HepG2 (cell line): Measurements from ENCODE around the gene TMEM108. TPM values are rescaled to one million over a fixed set of nuclear protein-coding genes. Genes with fewer than 3 reads are reported as not detected.

Experiments used
- ATAC-seq: fragments of 200-7000 bp; cut with Tn5 transposase; 3 replicates; pipeline ENCODE4 v1.9.1; 2020; ENCODE audit warnings: mild to moderate bottlenecking, moderate library complexity
- BruUV-seq: library from RNA; stranded (reverse); fragments of 400-500 nt; replicated peaks from 2 replicates; lab custom pipeline; 2021; lab: Mats Ljungman, UMichigan
- CTCF ChIA-PET: fragments of 300-600 bp; formaldehyde crosslinking; extraction: SDS; loops from one replicate; lab custom pipeline; 2021; ENCODE audit warnings: low total read pairs, inconsistent platforms, low intra/inter-chr PET ratio; lab: Yijun Ruan, JAX
- POLR2A ChIA-PET: fragments of 350-600 bp; sonication (Branson Sonifier 250); formaldehyde crosslinking; loops from one replicate; lab custom pipeline; 2020; ENCODE audit warnings: antibody characterized with exemption, inconsistent platforms; lab: Yijun Ruan, JAX
- DNase-seq: peaks from one replicate; pipeline ENCODE4 v3.0.0-alpha.2; 2015; ENCODE audit warnings: low spot score
- FAIRE-seq: peaks from 3 replicates; lab custom pipeline; 2011; peaks lifted over from hg19 to GRCh38; lab: Jason Lieb, UNC
- H2AFZ ChIP-seq: one replicate; pipeline ENCODE4 v1.6.1; 2011; ENCODE audit warnings: low read length, inconsistent platforms
- H3K27ac ChIP-seq: fragments of 300-600 bp; 3 replicates; pipeline ENCODE4 v1.8.0; 2011; ENCODE audit warnings: mixed run types, mild to moderate bottlenecking, mixed read lengths, low read length, inconsistent platforms; ENCODE audit not compliant: insufficient read depth; ENCODE audit errors: extremely low read length
- H3K27me3 ChIP-seq, 2 experiments: fragments of 200-600 bp in 1 of 2; 2 replicates in 1 of 2; 3 replicates in 1 of 2; pipeline versions ENCODE4 v1.6.0 to v1.8.0; 2011; ENCODE audit warnings: low read length in 2 of 2, mild to moderate bottlenecking in 2 of 2, moderate library complexity in 2 of 2, inconsistent platforms in 1 of 2; ENCODE audit not compliant: insufficient read depth in 2 of 2, control insufficient read depth in 1 of 2
- H3K36me3 ChIP-seq, 2 experiments: fragments of 200-600 bp in 1 of 2; replicated peaks in 1 of 2; 2 replicates in 1 of 2; 3 replicates in 1 of 2; pipeline versions ENCODE4 v1.5.1 to v1.8.0; 2011; ENCODE audit warnings: low read length in 2 of 2, inconsistent platforms in 1 of 2; ENCODE audit not compliant: insufficient read depth in 2 of 2, control insufficient read depth in 1 of 2
- H3K4me1 ChIP-seq: 2 replicates; pipeline ENCODE4 v1.5.1; 2012; ENCODE audit warnings: low read length, inconsistent platforms; ENCODE audit not compliant: insufficient read depth
- H3K4me2 ChIP-seq: 2 replicates; pipeline ENCODE4 v1.6.0; 2011; ENCODE audit warnings: low read depth, low read length, inconsistent platforms
- H3K4me3 ChIP-seq, 3 experiments: fragments of 200-600 bp in 1 of 3; sonication (generic), shearing (Covaris generic) in 1 of 3; replicated peaks in 1 of 3; 2 replicates each; pipeline ENCODE4 v1.5.1; 2011 to 2016; ENCODE audit warnings: low read length in 3 of 3, inconsistent platforms in 2 of 3, low read depth in 2 of 3, mild to moderate bottlenecking in 2 of 3, control low read depth in 1 of 3, mixed read lengths in 1 of 3; ENCODE audit not compliant: insufficient read depth in 1 of 3
- H3K79me2 ChIP-seq: one replicate; pipeline ENCODE4 v1.6.1; 2011; ENCODE audit warnings: low read length, inconsistent platforms; ENCODE audit not compliant: insufficient read depth
- H3K9ac ChIP-seq: 2 replicates; pipeline ENCODE4 v1.6.0; 2011; ENCODE audit warnings: mild to moderate bottlenecking, low read depth, low read length, inconsistent platforms; ENCODE audit not compliant: insufficient read depth
- H3K9me3 ChIP-seq: 2 replicates; pipeline ENCODE4 v1.5.1; 2012; ENCODE audit warnings: mild to moderate bottlenecking, low read length
- H4K20me1 ChIP-seq: 2 replicates; pipeline ENCODE4 v1.6.0; 2011; ENCODE audit warnings: inconsistent platforms, mild to moderate bottlenecking, low read length, moderate library complexity; ENCODE audit not compliant: insufficient read depth
- CAMTA2 ChIP-seq: sonication (generic); formaldehyde crosslinking; IDR thresholded peaks from 2 replicates; pipeline ENCODE4 v1.4.0; 2020; ENCODE audit warnings: mild to moderate bottlenecking, missing genetic modification reagents, borderline replicate concordance
- ELF1 ChIP-seq: sonication (generic); formaldehyde crosslinking; IDR thresholded peaks from 2 replicates; pipeline ENCODE4 v1.4.0; 2020; ENCODE audit warnings: missing genetic modification reagents
- HOXA7 ChIP-seq: sonication (generic); formaldehyde crosslinking; IDR thresholded peaks from 2 replicates; pipeline ENCODE4 v1.8.1; 2022; ENCODE audit warnings: mild to moderate bottlenecking, missing genetic modification reagents, moderate library complexity
- MZF1 ChIP-seq: sonication (generic); formaldehyde crosslinking; IDR thresholded peaks from 2 replicates; pipeline ENCODE4 v1.8.1; 2023; ENCODE audit warnings: mild to moderate bottlenecking, missing genetic modification reagents, borderline replicate concordance
- NPAS2 ChIP-seq: sonication (generic); formaldehyde crosslinking; IDR thresholded peaks from 2 replicates; pipeline ENCODE4 v1.8.0; 2022; ENCODE audit warnings: mild to moderate bottlenecking, missing genetic modification reagents, borderline replicate concordance
- NR2F6 ChIP-seq, 2 experiments: IDR thresholded peaks; 2 replicates each; pipeline ENCODE4 v1.6.1; 2016; ENCODE audit warnings: antibody characterized with exemption in 1 of 2, mild to moderate bottlenecking in 1 of 2
- PCBP2 ChIP-seq: fragments of 200-400 bp; formaldehyde crosslinking; optimal IDR thresholded peaks from 2 replicates; pipeline ENCODE3; 2018; ENCODE audit warnings: low read length, low read depth; ENCODE audit not compliant: poor library complexity, severe bottlenecking
- TARDBP ChIP-seq: sonication (generic); formaldehyde crosslinking; IDR thresholded peaks from 2 replicates; pipeline ENCODE4 v1.8.0; 2022; ENCODE audit warnings: mild to moderate bottlenecking, missing genetic modification reagents
- ZNF781 ChIP-seq: sonication (generic); formaldehyde crosslinking; IDR thresholded peaks from 2 replicates; pipeline ENCODE4 v1.5.1; 2020; ENCODE audit warnings: borderline replicate concordance, mild to moderate bottlenecking, missing genetic modification reagents; ENCODE audit errors: not compliant biosample characterization
- WGBS: methylation state at CpG from one replicate; pipeline ENCODE4 v1.1.6; 2017; ENCODE audit warnings: low lambda C conversion rate; 5-methylcytosine and 5-hydroxymethylcytosine counted together
- in situ Hi-C: cut with HindIII; loops from 2 replicates; pipeline ENCODE4 v1.10.0; 2017; ENCODE audit warnings: low pct_unique_long_range_greater_than_20kb; ENCODE audit not compliant: extremely low pct_ligation_motif_present
- intact Hi-C: fragments of 100-400 bp; cut with micrococcal nuclease; formaldehyde crosslinking; loops from one replicate; pipeline ENCODE4 v1.10.0; 2022; ENCODE audit not compliant: unreplicated experiment
- polyA plus RNA-seq, 8 experiments: library from polyadenylated mRNA; depleted of rRNA in 3 of 8; stranded (reverse) in 7 of 8; unstranded in 1 of 8; fragments of >200 nt; fragmentation: Illumina TruSeq in 4 of 8; extraction: Trizol in 4 of 8; gene quantifications; 2 replicates each; pipeline versions ENCODE4 v1.2.1 to v1.2.3, GENCODE V29; 2011 to 2016; ENCODE audit warnings: low read depth in 4 of 8, missing spikeins in 1 of 8, mixed read lengths in 1 of 8; ENCODE audit not compliant: insufficient read depth in 1 of 8
- total RNA-seq, 5 experiments: library from RNA; depleted of rRNA; stranded (reverse); fragments of >200 nt; fragmentation: Illumina TruSeq; extraction: Trizol; gene quantifications; 2 replicates each; pipeline ENCODE4 v1.2.3, GENCODE V29; 2016; ENCODE audit warnings: low read depth in 1 of 5
- TF ChIP-seq, protein P1 (sequence below): sonication (generic); formaldehyde crosslinking; IDR thresholded peaks from 2 replicates; pipeline ENCODE4; 2020; ENCODE audit warnings: missing genetic modification reagents, mild to moderate bottlenecking, borderline replicate concordance
- TF ChIP-seq, protein P2 (sequence below): IDR thresholded peaks from 2 replicates; pipeline ENCODE4 v1.6.1; 2016; ENCODE audit warnings: mild to moderate bottlenecking
- TF ChIP-seq, protein P3 (sequence below): sonication (generic); formaldehyde crosslinking; IDR thresholded peaks from 2 replicates; pipeline ENCODE4 v1.4.0; 2020; ENCODE audit warnings: low read depth, mild to moderate bottlenecking, missing genetic modification reagents

Gene TMEM108
- total and polyA plus RNA-seq, 2 of the 13 experiments (the other 11 are each of a cell fraction or from before 2014, with no cell fraction given), result not detected

- no peak for ATAC-seq
- H3K9me3 ChIP-seq, result no peaks in the 10 kb centered on the region
- DNase-seq, result no peak
- POLR2A ChIA-PET, result no interaction called here
- H3K4me1 ChIP-seq, result no peaks in the 10 kb centered on the region
- no peaks in the 10 kb centered on the region for H3K27me3 ChIP-seq
- H4K20me1 ChIP-seq, result no peaks in the 10 kb centered on the region
- BruUV-seq, result no TSS peak
- TF ChIP-seq NPAS2 (CRISPR knock-in tag), result no peak
- no peak for TF ChIP-seq TARDBP (CRISPR knock-in tag)
- TF ChIP-seq PCBP2, result no peak
- TF ChIP-seq, protein P1, sequence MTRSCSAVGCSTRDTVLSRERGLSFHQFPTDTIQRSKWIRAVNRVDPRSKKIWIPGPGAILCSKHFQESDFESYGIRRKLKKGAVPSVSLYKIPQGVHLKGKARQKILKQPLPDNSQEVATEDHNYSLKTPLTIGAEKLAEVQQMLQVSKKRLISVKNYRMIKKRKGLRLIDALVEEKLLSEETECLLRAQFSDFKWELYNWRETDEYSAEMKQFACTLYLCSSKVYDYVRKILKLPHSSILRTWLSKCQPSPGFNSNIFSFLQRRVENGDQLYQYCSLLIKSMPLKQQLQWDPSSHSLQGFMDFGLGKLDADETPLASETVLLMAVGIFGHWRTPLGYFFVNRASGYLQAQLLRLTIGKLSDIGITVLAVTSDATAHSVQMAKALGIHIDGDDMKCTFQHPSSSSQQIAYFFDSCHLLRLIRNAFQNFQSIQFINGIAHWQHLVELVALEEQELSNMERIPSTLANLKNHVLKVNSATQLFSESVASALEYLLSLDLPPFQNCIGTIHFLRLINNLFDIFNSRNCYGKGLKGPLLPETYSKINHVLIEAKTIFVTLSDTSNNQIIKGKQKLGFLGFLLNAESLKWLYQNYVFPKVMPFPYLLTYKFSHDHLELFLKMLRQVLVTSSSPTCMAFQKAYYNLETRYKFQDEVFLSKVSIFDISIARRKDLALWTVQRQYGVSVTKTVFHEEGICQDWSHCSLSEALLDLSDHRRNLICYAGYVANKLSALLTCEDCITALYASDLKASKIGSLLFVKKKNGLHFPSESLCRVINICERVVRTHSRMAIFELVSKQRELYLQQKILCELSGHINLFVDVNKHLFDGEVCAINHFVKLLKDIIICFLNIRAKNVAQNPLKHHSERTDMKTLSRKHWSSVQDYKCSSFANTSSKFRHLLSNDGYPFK (CRISPR knock-in tag), result no peak
- no peaks in the 10 kb centered on the region for H3K79me2 ChIP-seq
- no peak for FAIRE-seq
- CTCF ChIA-PET, result no interaction called here
- H2AFZ ChIP-seq, result no peak overlapping the region
- in situ Hi-C loops (no loop called here), intact Hi-C loops (no loop called here)
- H3K4me3 ChIP-seq, result no peak overlapping the region
- H3K4me2 ChIP-seq, result no peak overlapping the region
- no peaks in the 10 kb centered on the region for H3K36me3 ChIP-seq
- H3K27ac ChIP-seq, result no peak overlapping the region
- no peak overlapping the region for H3K9ac ChIP-seq
These were observed 124.1 kb downstream of the TMEM108 start for GRCh38 chr3:133162265-133162664.

DNA sequence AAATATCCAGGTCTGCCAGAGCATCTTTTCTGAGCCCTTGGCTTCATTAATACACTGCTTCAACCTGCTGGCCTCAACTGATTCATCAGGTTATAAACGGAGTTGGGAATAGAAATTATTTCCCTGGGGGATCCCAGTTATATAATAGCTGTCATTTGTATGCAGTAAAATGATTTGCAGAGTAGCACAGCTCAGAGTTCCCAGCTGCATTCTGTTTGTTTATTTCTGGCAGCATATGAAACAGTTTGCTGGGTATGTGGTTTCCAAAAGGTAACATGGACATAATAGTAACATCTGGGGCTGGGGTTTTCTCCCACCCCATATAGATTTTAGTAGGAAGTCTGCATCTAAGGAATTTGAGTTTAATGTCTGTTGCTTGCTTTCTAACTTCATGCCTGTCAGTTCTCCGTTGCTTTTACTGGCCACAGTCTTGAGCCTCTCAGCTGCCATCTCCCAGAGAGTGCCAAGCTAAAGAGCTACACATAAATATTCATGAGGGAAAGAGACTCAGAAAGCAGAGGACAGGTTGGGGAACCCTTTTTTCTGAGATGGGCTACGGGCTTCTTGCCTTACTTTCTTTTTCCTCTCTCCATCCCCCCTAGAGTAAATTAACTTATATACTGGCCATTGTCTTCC is 124.6 kb downstream of the TMEM108 start:
- BruUV-seq, result no TSS peak
- no peak for FAIRE-seq
- Histone ChIP-seq H3K36me3 (no peaks in the 10 kb centered on the region), H3K9ac (no peak overlapping the region), H2AFZ (no peak overlapping the region), H3K4me3 (no peak overlapping the region), H3K27ac (no peak overlapping the region), H3K4me1 (no peaks in the 10 kb centered on the region), H3K79me2 (no peaks in the 10 kb centered on the region), H3K4me2 (no peak overlapping the region), H4K20me1 (no peaks in the 10 kb centered on the region), H3K9me3 (no peaks in the 10 kb centered on the region), H3K27me3 (no peaks in the 10 kb centered on the region)
- no peak for ATAC-seq
- in situ Hi-C loops (no loop called here), intact Hi-C loops (no loop called here)
- CTCF ChIA-PET, result no interaction called here
- POLR2A ChIA-PET, result no interaction called here
- DNase-seq, result no peak
- 0% methylated on average over 3 of the region's 3 CpGs for WGBS
- no peak for TF ChIP-seq CAMTA2 (CRISPR knock-in tag)
- no peak for TF ChIP-seq NR2F6 (IDR thresholded peaks at IDR 0.05)
- TF ChIP-seq NR2F6 (CRISPR knock-in tag; IDR thresholded peaks at IDR 0.05), result no peak
- TF ChIP-seq, protein P2, sequence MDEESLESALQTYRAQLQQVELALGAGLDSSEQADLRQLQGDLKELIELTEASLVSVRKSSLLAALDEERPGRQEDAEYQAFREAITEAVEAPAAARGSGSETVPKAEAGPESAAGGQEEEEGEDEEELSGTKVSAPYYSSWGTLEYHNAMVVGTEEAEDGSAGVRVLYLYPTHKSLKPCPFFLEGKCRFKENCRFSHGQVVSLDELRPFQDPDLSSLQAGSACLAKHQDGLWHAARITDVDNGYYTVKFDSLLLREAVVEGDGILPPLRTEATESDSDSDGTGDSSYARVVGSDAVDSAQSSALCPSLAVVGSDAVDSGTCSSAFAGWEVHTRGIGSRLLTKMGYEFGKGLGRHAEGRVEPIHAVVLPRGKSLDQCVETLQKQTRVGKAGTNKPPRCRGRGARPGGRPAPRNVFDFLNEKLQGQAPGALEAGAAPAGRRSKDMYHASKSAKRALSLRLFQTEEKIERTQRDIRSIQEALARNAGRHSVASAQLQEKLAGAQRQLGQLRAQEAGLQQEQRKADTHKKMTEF (CRISPR knock-in tag), result no peak
- no peak for TF ChIP-seq HOXA7
- no peak for TF ChIP-seq ZNF781
- TF ChIP-seq ELF1 (CRISPR knock-in tag), result no peak
- TF ChIP-seq, protein P3, sequence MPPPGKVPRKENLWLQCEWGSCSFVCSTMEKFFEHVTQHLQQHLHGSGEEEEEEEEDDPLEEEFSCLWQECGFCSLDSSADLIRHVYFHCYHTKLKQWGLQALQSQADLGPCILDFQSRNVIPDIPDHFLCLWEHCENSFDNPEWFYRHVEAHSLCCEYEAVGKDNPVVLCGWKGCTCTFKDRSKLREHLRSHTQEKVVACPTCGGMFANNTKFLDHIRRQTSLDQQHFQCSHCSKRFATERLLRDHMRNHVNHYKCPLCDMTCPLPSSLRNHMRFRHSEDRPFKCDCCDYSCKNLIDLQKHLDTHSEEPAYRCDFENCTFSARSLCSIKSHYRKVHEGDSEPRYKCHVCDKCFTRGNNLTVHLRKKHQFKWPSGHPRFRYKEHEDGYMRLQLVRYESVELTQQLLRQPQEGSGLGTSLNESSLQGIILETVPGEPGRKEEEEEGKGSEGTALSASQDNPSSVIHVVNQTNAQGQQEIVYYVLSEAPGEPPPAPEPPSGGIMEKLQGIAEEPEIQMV, result no peak
- TF ChIP-seq MZF1 (CRISPR knock-in tag), result no peak
